ENCODE results near the gene SLC26A11.
"Not testable (repeated sequence)": the region's sequence is repeated elsewhere in the genome, so short reads cannot be mapped to it uniquely, and the experiment has no call there.

SLC26A11 gene

DNA sequence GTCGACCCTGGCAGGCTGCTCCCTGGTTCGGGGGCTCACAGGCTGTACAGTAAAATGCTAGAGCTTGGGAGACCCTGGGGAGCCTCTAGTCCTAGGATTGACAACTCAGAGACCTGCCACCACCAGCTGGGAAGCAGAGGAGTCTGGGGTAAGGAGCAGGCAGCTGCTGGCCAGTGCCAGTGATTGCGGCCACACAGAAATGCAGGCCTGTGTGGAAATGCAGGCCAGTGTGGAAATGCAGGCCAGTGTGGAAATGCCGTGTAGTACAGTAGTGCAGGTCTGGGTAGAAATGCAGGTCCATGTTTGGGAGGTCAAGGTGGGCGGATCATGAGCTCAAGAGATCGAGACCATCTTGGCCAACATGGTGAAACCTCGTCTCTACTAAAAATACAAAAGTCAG lies 23.6 kb upstream of the SLC26A11 start:
- DNase-seq: no peak

- DNase-seq: no peak
Observed at GRCh38 chr17:80198144-80198661, 22.0 kb upstream of the SLC26A11 start.

DNA sequence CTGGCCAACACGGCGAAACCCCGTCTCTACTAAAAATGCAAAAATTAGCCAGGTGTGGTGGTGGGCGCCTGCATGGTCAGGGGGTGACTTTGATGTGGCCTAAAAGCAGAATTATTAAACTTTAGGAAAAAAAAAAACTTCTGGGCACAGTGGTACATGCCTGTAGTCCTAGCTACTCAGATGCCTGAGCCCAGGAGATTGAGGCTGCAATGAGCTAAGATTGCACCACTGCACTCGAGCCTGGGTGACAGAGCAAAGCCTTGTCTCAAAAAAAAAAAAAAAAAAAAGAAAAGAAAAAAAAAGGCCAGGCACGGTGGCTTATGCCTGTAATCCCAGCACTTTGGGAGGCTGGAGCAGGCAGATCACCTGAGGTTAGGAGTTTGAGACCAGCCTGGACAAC lies 20.9 kb upstream of the SLC26A11 start:
- DNase-seq: not testable (repeated sequence)

DNA sequence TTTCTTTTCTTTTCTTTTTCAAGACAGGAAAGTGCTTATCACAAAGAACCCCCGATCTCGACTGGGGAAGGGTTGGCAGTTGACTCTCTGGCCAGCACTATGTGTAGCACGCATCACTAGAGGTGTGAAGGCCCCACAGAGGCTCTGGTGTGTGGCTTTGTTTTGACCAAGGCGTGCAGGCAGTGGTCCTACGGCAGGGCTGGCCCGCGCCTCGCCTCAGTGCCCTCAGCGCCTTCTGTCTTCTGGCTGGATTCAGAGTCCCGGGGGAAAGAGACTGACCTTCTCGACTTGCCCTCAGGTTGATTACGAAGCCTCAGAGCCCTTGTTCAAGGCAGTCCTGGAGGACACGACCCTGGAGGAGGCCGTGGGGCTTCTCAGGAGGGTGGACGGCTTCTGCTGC lies 18.8 kb upstream of the SLC26A11 start:
- no peak for DNase-seq

DNA sequence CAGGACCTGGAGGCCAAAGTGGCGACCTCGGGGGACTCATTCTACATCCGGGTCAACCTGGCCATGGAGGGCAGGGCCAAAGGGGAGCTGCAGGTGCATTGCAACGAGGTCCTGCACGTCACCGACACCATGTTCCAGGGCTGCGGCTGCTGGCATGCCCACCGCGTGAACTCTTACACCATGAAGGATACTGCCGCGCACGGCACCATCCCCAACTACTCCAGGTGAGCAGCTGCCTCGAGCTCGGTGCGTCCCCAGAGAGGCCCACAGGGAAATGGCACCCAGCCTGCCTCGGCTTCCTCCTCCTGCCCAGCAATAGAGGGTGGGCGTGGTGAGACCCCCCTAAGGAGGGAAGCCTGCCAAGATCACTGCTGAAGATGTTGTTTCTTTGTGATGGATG lies 18.0 kb upstream of the SLC26A11 start:
- no peak for DNase-seq

GRCh38 chr17:80203471-80203963 lies 16.7 kb upstream of the SLC26A11 start:
- no peak for DNase-seq

DNA sequence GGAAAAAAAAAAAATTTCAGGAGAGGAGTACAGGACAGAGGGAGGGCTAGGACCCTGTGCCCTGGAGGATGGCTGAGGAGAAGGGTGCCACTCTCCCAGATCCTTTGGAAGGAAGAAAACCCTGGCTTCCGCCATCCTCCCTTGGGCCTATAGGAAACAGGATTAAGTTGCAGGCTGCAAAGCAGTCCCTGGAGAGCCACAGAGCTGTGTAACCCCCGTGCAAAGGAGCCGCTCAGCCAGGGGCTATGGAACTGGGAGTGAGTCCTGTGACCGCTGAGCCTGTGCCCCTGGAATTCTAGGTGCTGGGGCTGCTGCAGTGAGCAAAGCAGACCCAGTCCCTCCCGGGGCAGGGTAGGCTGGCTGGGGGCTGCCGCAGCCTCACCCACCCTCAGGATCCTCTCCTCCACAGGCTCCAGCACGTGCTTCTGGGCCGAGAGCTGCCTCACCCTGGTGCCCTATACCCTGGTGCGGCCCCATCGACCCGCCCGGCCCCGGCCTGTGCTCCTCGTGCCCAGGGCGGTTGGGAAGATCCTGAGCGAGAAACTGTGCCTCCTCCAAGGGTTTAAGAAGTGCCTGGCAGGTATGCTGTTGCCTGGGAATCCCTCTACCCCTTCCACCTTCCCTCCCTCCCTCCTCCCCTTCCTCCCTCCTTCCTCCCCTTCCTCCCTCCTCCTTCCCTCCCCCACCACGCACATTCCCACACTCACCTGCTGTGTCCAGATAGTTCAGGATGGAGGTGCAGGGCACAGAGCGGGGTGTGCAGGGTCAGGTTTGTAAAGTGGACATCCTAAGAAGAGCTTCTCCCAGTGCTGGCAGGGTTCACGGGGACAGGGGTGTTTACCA lies 15.4 kb upstream of the SLC26A11 start:
- DNase-seq: no peak

GRCh38 chr17:80205811-80206210 lies 14.4 kb upstream of the SLC26A11 start:
- no peak for DNase-seq

GRCh38 chr17:80208050-80208449 lies 12.2 kb upstream of the SLC26A11 start:
- DNase-seq: no peak

- no peak for DNase-seq
Observed at GRCh38 chr17:80209765-80210164, 10.5 kb upstream of the SLC26A11 start.

DNA sequence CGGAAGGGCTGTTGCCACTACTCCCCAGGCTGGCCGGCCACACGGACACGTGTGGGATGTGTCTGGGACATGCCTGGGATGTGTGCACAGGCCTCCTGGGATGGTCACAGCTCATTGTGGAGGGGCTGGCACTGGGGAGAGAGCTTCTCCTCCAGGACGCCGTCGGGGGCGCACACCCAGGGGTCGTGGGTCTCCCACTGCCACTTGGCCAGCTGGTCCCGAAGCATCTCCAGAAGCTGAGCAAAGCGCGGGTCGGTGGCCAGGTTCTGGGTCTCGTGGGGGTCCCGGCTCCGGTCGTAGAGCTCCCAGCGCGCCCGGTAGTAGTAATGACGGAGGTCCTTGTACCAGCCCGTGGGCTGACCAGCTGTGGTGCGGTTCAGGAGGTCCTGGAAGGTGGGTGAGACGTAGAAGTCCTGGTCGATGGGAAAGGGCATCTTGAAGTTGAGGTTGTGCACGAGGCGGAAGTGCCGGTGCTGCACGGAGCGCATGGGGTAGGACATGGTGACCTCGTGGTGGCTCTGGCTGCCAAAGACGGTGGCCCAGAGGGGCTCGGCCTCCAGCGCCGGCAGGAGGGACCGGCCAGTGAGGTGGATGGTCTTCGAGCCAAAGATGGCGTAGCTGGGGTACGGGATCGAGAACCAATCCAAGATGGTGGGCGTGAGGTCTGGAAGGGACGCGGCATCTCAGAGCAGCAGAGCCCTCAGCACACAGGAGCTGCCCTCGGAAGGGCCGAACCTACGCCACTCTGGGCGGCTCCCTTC lies 9.7 kb upstream of the SLC26A11 start:
- DNase-seq: no peak

- no peak for DNase-seq
Observed at GRCh38 chr17:80212109-80212508, 8.1 kb upstream of the SLC26A11 start.

GRCh38 chr17:80212511-80212910 lies 7.7 kb upstream of the SLC26A11 start:
- DNase-seq: no peak

DNA sequence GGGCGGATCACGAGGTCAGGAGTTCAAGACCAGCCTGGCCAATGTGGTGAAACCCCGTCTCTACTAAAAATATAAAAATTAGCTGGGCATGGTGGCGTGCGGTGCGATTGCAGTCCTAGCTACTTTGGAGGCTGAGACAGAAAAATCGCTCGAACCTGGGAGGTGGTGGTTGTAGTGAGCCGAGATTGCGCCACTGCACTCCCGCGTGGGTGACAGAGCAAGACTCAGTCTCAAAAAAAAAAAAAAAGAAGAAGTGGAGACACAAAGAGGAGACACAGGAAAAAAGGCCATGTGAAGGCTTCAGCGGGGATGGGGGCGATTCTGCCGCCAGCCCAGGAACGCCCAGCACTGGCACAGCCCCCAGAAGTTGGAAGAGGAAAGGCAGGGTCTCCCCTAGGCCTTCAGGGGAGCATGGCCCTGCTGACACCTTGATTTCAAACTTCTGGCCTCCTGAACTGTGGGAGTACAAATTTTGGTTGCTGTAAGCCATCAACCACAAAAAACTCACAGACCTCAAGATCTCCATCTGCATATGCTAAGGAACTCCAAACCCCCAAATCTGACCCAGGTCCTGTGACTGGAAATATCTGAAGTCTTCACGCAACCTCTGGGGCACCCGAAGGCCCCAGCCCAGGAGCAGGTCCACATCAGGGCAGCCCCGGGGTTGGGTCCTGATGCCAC lies 7.1 kb upstream of the SLC26A11 start:
- DNase-seq: no peak

DNA sequence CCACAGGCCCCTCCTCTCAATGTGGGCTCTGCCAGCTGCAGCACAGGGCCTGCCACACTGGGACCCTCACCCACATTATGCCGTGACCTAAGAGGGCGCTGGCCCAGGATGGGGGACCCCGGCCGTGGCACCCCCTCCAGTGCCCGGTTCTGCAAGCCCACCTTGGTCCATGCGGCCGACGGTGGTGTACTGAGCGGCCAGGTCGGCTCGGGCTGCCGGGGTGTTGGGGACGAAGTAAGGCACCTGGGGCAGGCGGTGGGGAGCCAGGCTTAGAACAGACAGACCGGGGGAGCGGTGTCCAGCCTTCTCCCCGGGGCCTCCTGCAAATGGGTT lies 6.6 kb upstream of the SLC26A11 start:
- no peak for DNase-seq

DNA sequence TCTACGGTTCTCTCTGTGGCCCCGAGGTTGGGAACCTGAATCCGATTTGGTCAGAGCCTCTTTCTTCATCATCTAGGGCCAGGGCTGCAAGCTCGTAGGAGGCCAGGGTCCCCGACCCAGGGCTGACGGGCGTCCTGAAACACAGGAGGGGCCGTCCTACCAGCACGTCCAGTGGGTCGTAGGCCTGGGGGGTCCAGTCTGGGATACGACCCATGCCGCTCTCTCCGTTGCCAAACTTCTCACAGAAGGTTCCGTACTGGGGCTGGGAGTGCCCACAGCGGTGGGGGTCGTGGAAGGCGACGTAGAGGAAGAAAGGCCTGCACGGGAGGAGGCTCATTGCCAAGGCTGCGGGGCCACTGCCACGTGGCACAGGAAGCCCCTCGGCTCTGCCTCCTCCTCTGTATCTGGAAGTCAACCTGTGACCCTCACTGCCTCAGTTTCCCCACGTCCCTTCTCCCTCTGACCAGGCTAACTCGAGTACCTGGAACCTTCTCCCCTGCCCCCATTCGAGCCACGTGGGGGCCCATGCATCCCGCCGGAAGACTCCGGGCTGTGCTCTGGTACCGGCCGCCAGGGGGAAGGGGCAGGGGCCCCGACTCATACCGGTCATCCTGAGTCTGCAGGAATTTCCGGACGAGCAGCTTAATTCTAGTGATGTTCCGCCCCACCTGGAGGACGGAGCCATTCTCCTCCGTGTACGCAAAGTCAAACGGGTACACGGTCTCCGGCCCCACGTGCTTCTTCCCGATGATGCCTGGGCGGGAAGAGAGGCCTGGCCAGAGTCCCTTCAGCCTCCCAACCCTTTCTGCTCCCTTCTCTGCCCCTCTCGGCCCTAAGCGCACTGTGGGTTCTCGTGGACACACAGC lies 6.0 kb upstream of the SLC26A11 start:
- DNase-seq: no peak

DNA sequence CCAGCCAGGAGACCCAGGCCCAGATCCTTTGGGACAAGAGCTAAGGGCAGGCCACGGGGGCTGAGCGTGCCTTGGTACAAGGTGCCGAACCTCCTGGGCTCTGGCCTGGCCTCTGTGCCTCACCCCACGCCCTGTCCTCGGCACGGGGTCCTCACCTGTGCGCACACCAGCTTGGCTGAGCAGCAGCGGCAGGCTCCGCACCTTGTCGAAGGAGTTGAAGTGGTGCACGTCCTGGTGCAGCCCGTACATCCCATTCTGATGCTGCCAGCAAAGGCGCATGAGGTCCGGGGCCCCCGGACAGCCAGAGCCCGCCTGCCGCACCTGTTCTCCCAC lies 5.4 kb upstream of the SLC26A11 start:
- no peak for DNase-seq

DNA sequence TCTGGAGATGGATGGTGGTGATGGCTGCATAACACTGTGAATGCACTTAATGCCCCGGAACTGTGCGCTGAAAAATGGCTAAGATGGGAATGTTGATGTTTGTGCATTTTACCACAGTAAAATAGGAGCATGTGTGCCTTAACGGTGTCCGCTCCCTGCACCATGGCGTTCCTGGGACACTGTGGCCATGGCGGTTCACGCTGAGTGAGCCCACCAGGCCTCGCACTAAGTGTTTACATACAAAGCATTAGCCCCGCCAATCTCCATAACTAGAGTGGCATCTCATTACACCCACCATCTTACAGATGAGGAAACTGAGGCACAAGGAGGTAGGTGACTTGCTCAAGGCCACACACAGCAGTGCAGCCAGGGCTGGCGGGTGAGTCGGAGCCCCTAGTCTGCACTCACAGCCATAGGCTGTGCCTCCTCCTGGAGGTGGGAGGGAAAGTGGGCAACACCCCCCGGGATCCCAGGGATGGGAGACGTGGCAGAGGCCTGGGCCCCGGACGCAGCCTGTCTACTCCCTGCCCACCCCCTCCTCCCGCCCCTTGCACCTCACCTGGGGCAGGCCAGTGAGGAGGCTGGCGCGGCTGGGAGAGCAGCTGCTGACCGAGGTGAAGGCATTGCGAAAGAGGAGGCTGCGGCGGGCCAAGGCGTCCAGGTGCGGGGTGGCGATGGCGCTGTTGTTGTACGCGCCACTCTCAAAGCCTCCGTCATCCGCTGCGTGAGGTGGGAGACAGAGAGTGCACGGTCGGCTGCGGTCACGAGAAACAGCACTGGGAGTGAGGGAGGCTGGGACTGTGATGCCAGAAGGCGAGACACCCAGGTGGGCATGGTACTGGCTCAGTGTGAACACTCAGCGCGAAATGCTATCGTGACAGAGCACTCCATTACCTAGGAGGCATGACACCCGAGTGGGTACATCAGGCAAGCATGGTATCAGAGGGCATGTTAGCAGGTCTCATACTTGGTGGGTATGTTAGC lies 3.5 kb upstream of the SLC26A11 start:
- no peak for DNase-seq

DNA sequence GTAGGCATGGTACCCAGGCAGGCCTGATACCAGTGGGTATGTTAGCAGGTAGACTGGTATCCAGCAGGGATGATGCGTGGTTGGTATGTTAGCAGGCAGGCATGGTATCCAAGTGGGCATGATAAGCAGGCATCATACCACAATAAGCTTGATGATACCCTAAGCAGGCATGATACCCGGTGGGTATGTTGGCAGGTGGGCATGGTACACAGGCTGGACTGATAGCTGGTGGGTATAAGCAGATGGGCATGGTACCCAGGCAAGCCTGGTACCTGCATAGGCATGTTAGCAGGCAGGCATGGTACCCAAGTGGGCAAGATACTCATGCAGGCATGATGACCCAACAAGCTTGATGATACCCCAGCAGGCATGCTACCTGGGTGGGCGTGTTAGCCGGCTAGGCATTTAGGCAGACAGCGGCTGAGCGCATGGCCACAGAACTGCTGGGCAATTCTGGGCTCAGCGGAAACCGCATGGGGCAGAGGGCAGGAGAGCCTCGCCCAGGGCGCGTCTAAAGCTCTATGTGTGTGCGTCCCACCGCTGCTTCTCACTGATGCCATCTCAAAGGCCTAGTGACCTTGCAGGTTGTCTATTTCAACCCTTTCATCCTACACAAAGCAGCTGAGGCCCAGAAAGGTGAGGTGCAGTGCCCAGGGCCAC lies 2.4 kb upstream of the SLC26A11 start:
- no peak for DNase-seq

DNA sequence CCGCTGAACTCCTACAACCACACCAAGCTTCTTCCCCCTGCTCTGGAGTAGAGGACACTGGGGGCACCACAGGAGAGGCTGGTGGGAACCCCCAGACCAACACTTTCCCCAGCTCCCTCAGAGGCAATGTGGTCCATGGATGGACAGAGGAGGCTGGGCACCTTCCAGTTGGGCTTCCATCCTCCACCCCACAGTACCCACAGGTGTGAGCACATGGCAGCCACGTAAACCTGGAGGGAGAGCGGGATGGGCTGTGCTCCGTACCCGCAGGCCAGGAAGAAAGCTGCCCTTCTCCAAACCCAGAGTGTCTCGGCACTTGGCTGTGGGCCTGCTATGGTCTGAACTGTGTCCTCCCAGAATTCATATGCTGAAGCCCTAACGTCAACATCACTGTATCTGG lies 1.8 kb upstream of the SLC26A11 start:
- DNase-seq: no peak

All from NCI-H146 (cell line).